K562 (cell line): ENCODE results near the gene HAPLN3. TPM values are rescaled to one million over a fixed set of nuclear protein-coding genes. Genes with fewer than 3 reads are reported as not detected.

ENCODE experiments used
- ATF1 ChIP-seq, 2 experiments: fragments of 450-650 bp in 1 of 2; IDR thresholded peaks; 2 replicates each; pipeline ENCODE4 v1.6.1; 2016; ENCODE audit warnings: missing compliant biosample characterization in 1 of 2, missing genetic modification characterization in 1 of 2
- CHAMP1 ChIP-seq: fragments of 450-650 bp; IDR thresholded peaks from 2 replicates; pipeline ENCODE4 v1.6.1; 2016; ENCODE audit warnings: mild to moderate bottlenecking
- EZH2 ChIP-seq: IDR thresholded peaks from 2 replicates; pipeline ENCODE4 v1.6.1; 2012; ENCODE audit warnings: low read depth, mild to moderate bottlenecking, inconsistent platforms, low read length, borderline replicate concordance
- FOXP4 ChIP-seq: sonication (generic); formaldehyde crosslinking; IDR thresholded peaks from 2 replicates; pipeline ENCODE4 v1.8.0; 2022; ENCODE audit warnings: mild to moderate bottlenecking, missing genetic modification reagents, borderline replicate concordance
- FUS ChIP-seq: fragments of 200-400 bp; formaldehyde crosslinking; optimal IDR thresholded peaks from 2 replicates; pipeline ENCODE3; 2017; ENCODE audit warnings: low read depth, low read length
- MYNN ChIP-seq, 2 experiments: sonication (generic); formaldehyde crosslinking in 1 of 2; IDR thresholded peaks; 2 replicates each; pipeline versions ENCODE4 v1.5.0 to v1.6.1; 2016 to 2020; ENCODE audit warnings: antibody characterized with exemption in 1 of 2, missing genetic modification reagents in 1 of 2
- PHTF2 ChIP-seq: fragments of 250-450 bp; sonication (Bioruptor Pico); IDR thresholded peaks from 2 replicates; pipeline ENCODE4 v1.5.0; 2021; ENCODE audit warnings: mild to moderate bottlenecking
- PYGO2 ChIP-seq: fragments of 450-650 bp; IDR thresholded peaks from 2 replicates; pipeline ENCODE4 v1.6.1; 2016; ENCODE audit warnings: mild to moderate bottlenecking, missing genetic modification characterization, moderate library complexity, missing compliant biosample characterization
- RCOR1 ChIP-seq, 2 experiments: IDR thresholded peaks; 2 replicates each; pipeline ENCODE4 v1.6.1; 2012; ENCODE audit warnings: low read depth in 2 of 2, low read length in 2 of 2, borderline replicate concordance in 1 of 2, improper control_type of control experiment in 1 of 2
- TCF15 ChIP-seq: fragments of 250-450 bp; sonication (Bioruptor Pico); IDR thresholded peaks from 2 replicates; pipeline ENCODE4 v1.8.0; 2022; ENCODE audit warnings: moderate library complexity, mild to moderate bottlenecking, inconsistent platforms
- TEAD1 ChIP-seq, 2 experiments: fragments of 450-650 bp in 1 of 2; sonication (generic) in 1 of 2; formaldehyde crosslinking; IDR thresholded peaks; 2 replicates each; pipeline versions ENCODE4 v1.4.0 to v1.8.0; 2020 to 2022; ENCODE audit warnings: mild to moderate bottlenecking in 2 of 2, missing genetic modification reagents in 1 of 2
- TSHZ1 ChIP-seq: fragments of 250-450 bp; sonication (Bioruptor Pico); IDR thresholded peaks from 2 replicates; pipeline ENCODE4 v1.4.0; 2020; ENCODE audit warnings: mild to moderate bottlenecking, moderate library complexity
- ZNF134 ChIP-seq: fragments of 250-450 bp; sonication (Bioruptor Pico); conservative IDR thresholded peaks from 2 replicates; pipeline ENCODE4 v1.4.0; 2020
- ZNF280B ChIP-seq: fragments of 250-450 bp; sonication (Bioruptor Pico); IDR thresholded peaks from 2 replicates; pipeline ENCODE4 v1.5.1; 2021; ENCODE audit warnings: mild to moderate bottlenecking
- polyA plus RNA-seq, 8 experiments: library from polyadenylated mRNA; depleted of rRNA in 4 of 8; stranded (reverse) in 5 of 8; unstranded in 3 of 8; fragments of >200 nt; fragmentation: Nextera tagmentation in 2 of 8; fragmentation: Illumina TruSeq in 1 of 8; extraction: Ambion mirVana in 2 of 8; extraction: Trizol in 1 of 8; gene quantifications; 2 replicates each; pipeline versions ENCODE4 v1.2.1 to v1.2.3, GENCODE V29; 2011 to 2014; ENCODE audit warnings: inconsistent platforms in 1 of 8, missing spikeins in 1 of 8
- total RNA-seq, 7 experiments: library from RNA; depleted of rRNA in 6 of 7; stranded (reverse); fragments of >200 nt in 6 of 7; fragmentation: Illumina TruSeq in 2 of 7; extraction: Trizol in 2 of 7; gene quantifications; 2 replicates each; pipeline versions ENCODE4 v1.2.1 to v1.2.3, GENCODE V29; 2011 to 2021; ENCODE audit warnings: low replicate concordance in 1 of 7

The HAPLN3 gene
- total and polyA plus RNA-seq, 9 of the 15 experiments (the other 6 are each of a cell fraction or from before 2014, with no cell fraction given), result 0.04 to 2.4 (median 0.65) TPM

- TF ChIP-seq CHAMP1 (no peak), RCOR1 (IDR thresholded peaks at IDR 0.05; ENCODE audit: borderline replicate concordance in 1 of 2, low read depth in 2 of 2, low read length in 2 of 2) (no peak), FOXP4 (CRISPR knock-in tag) (no peak), FUS (no peak), ZNF280B (no peak), PHTF2 (CRISPR knock-in tag) (no peak), ATF1 (CRISPR knock-in tag; IDR thresholded peaks at IDR 0.05) (no peak), ATF1 (tag; IDR thresholded peaks at IDR 0.05) (no peak), EZH2 (no peak), MYNN (IDR thresholded peaks at IDR 0.05) (no peak), MYNN (CRISPR knock-in tag; IDR thresholded peaks at IDR 0.05) (no peak), PYGO2 (no peak), ZNF134 (no peak), TEAD1 (CRISPR knock-in tag; IDR thresholded peaks at IDR 0.05) (peak; percentile 20 to 69; a peak in 1 of 4 replicates), TSHZ1 (CRISPR knock-in tag) (no peak), TCF15 (CRISPR knock-in tag) (no peak)
These were observed 17.9 kb upstream of the HAPLN3 start, which contains the start of gene MFGE8 (continued) for GRCh38 chr15:88913017-88913849.
